OCI-LY3 (cell line): ENCODE data around the gene ATP7B.

Experiments used
- CTCF ChIP-seq: fragments of 200-600, 300-600 bp; sonication (generic); IDR thresholded peaks from 2 replicates; pipeline ENCODE4 v1.5.1; 2014; ENCODE audit warnings: antibody characterized with exemption, low read length, low read depth
- EZH2phosphoT487 ChIP-seq: fragments of 200-600 bp; shearing (Covaris generic); IDR thresholded peaks from 2 replicates; pipeline ENCODE4 v1.6.1; 2018; ENCODE audit warnings: antibody characterized with exemption, mixed run types, low read depth

GRCh38 chr13:51912511-51913225 lies 98.6 kb downstream of the ATP7B start:
- no peak for TF ChIP-seq CTCF
- TF ChIP-seq EZH2phosphoT487: no peak
